Skeletal muscle cell (primary cell): ENCODE measurements around the gene KRTAP5-10.
"Not testable (repeated sequence)": the region's sequence is repeated elsewhere in the genome, so short reads cannot be mapped to it uniquely, and the experiment has no call there.

Experiments
- DNase-seq: peaks from one replicate; pipeline ENCODE4 v3.0.0-alpha.2; 2010; ENCODE audit warnings: low read depth
- H3K4me3 ChIP-seq: 2 replicates; pipeline ENCODE4 v1.5.1; 2011; ENCODE audit warnings: low read depth, mild to moderate bottlenecking, control low read depth, low read length, moderate library complexity

KRTAP5-10 gene

GRCh38 chr11:71540521-71541304, 24.6 kb upstream of the KRTAP5-10 start:
- DNase-seq, H3K4me3 ChIP-seq: not testable (repeated sequence)

- DNase-seq: no peak
- H3K4me3 ChIP-seq: no peak overlapping the region
Observed at GRCh38 chr11:71542382-71542781, 23.0 kb upstream of the KRTAP5-10 start.

- no peak overlapping the region for H3K4me3 ChIP-seq
- DNase-seq: no peak
Observed at GRCh38 chr11:71542879-71543777, 22.2 kb upstream of the KRTAP5-10 start.

- DNase-seq: no peak
- H3K4me3 ChIP-seq: no peak overlapping the region
Observed at GRCh38 chr11:71543866-71544265, 21.5 kb upstream of the KRTAP5-10 start.

- DNase-seq: no peak
- no peak overlapping the region for H3K4me3 ChIP-seq
Observed at GRCh38 chr11:71544525-71545214, 20.7 kb upstream of the KRTAP5-10 start.

GRCh38 chr11:71545405-71545966, 19.9 kb upstream of the KRTAP5-10 start:
- no peak for DNase-seq
- no peak overlapping the region for H3K4me3 ChIP-seq

- H3K4me3 ChIP-seq: no peak within 1 kb of the TSS
- DNase-seq: no peak
Observed at GRCh38 chr11:71548120-71548519, 17.2 kb upstream of the KRTAP5-10 start, which contains the start of gene KRTAP5-9. Gene KRTAP5-9 (plus strand): TSS chr11:71548420. CDS start chr11:71548658, 238 bp downstream.

GRCh38 chr11:71548716-71549151, 16.6 kb upstream of the KRTAP5-10 start:
- no peak overlapping the region for H3K4me3 ChIP-seq
- DNase-seq: no peak

- no peak overlapping the region for H3K4me3 ChIP-seq
- no peak for DNase-seq
Observed at GRCh38 chr11:71551711-71552110, 13.7 kb upstream of the KRTAP5-10 start.

GRCh38 chr11:71554996-71555395, 10.4 kb upstream of the KRTAP5-10 start:
- DNase-seq: no peak
- no peak overlapping the region for H3K4me3 ChIP-seq

- no peak for DNase-seq
- no peak overlapping the region for H3K4me3 ChIP-seq
Observed at GRCh38 chr11:71555508-71555907, 9.9 kb upstream of the KRTAP5-10 start.

GRCh38 chr11:71556018-71556417, 9.3 kb upstream of the KRTAP5-10 start:
- H3K4me3 ChIP-seq: no peak overlapping the region
- no peak for DNase-seq

- no peak overlapping the region for H3K4me3 ChIP-seq
- DNase-seq: no peak
Observed at GRCh38 chr11:71557257-71557656, 8.1 kb upstream of the KRTAP5-10 start.

GRCh38 chr11:71558996-71559395, 6.4 kb upstream of the KRTAP5-10 start:
- no peak overlapping the region for H3K4me3 ChIP-seq
- no peak for DNase-seq

GRCh38 chr11:71562120-71562519, 3.2 kb upstream of the KRTAP5-10 start:
- no peak overlapping the region for H3K4me3 ChIP-seq
- no peak for DNase-seq

GRCh38 chr11:71563406-71563805, 2.0 kb upstream of the KRTAP5-10 start:
- DNase-seq: peak; percentile 14
- no peak overlapping the region for H3K4me3 ChIP-seq

- no peak for DNase-seq
- no peak overlapping the region for H3K4me3 ChIP-seq
Observed at GRCh38 chr11:71564430-71564829, 933 bp upstream of the KRTAP5-10 start.

- DNase-seq: no peak
- H3K4me3 ChIP-seq: no peak overlapping the region
Observed at GRCh38 chr11:71566081-71566620, 788 bp downstream of the KRTAP5-10 start.
